ENCODE results near the gene HAPSTR1.

DNA sequence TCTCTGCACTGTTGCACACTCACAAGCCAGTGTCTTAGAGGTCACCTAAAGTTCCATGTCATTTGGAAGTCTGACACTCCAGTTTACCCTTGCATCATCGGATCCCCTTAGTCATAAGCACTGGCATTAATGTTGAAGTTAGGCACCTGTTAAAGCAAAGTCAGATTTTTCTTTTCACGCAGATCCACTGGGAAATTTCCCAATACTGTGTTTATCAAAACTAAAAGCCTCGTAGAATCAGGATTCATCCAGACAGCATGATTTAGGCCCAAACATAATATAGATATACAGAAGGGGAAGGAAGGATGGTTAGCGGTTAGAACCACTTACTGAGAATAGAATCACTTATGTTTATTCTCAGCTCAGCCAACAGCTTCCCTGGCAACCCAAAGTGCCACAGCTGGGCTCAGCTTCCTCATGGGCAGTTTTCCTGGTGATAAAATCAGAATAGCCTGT is 30.1 kb upstream of the HAPSTR1 start:
- TF ChIP-seq, protein P1, sequence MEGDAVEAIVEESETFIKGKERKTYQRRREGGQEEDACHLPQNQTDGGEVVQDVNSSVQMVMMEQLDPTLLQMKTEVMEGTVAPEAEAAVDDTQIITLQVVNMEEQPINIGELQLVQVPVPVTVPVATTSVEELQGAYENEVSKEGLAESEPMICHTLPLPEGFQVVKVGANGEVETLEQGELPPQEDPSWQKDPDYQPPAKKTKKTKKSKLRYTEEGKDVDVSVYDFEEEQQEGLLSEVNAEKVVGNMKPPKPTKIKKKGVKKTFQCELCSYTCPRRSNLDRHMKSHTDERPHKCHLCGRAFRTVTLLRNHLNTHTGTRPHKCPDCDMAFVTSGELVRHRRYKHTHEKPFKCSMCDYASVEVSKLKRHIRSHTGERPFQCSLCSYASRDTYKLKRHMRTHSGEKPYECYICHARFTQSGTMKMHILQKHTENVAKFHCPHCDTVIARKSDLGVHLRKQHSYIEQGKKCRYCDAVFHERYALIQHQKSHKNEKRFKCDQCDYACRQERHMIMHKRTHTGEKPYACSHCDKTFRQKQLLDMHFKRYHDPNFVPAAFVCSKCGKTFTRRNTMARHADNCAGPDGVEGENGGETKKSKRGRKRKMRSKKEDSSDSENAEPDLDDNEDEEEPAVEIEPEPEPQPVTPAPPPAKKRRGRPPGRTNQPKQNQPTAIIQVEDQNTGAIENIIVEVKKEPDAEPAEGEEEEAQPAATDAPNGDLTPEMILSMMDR (IDR thresholded peaks at IDR 0.05; ENCODE audit: control extremely low read depth in 1 of 3, insufficient read depth in 1 of 3, low read depth in 1 of 3, low read length in 3 of 3), result no peak
- TF ChIP-seq, protein P2, sequence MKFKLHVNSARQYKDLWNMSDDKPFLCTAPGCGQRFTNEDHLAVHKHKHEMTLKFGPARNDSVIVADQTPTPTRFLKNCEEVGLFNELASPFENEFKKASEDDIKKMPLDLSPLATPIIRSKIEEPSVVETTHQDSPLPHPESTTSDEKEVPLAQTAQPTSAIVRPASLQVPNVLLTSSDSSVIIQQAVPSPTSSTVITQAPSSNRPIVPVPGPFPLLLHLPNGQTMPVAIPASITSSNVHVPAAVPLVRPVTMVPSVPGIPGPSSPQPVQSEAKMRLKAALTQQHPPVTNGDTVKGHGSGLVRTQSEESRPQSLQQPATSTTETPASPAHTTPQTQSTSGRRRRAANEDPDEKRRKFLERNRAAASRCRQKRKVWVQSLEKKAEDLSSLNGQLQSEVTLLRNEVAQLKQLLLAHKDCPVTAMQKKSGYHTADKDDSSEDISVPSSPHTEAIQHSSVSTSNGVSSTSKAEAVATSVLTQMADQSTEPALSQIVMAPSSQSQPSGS (IDR thresholded peaks at IDR 0.05; ENCODE audit: low read length), result no peak
- TF ChIP-seq YY1 (IDR thresholded peaks at IDR 0.05; ENCODE audit: low read depth, low read length) (no peak), EZH2 (IDR thresholded peaks at IDR 0.05; ENCODE audit: low read depth, low read length, severe bottlenecking) (no peak), RAD21 (IDR thresholded peaks at IDR 0.05 in 1 of 2, conservative IDR thresholded peaks at IDR 0.05 in 1 of 2; ENCODE audit: low read depth in 2 of 2, low read length in 2 of 2) (no peak), CREB1 (IDR thresholded peaks at IDR 0.05) (no peak), EP300 (IDR thresholded peaks at IDR 0.05; ENCODE audit: borderline replicate concordance in 1 of 2, low read depth in 2 of 2, low read length in 2 of 2) (no peak), SIRT6 (IDR thresholded peaks at IDR 0.05; ENCODE audit: low read length) (no peak), SIX5 (IDR thresholded peaks at IDR 0.05; ENCODE audit: low read depth, low read length) (no peak), KDM5A (IDR thresholded peaks at IDR 0.05; ENCODE audit: low read length) (no peak), HDAC6 (IDR thresholded peaks at IDR 0.05; ENCODE audit: low read depth, low read length) (no peak), RXRA (IDR thresholded peaks at IDR 0.05; ENCODE audit: insufficient read depth, low read depth, low read length) (no peak)

Measured in H1 (cell line).